Cardiac ventricle fibroblast (primary cell): Measurements from ENCODE around the gene PDXK. TPM values are rescaled to one million over a fixed set of nuclear protein-coding genes. Genes with fewer than 3 reads are reported as not detected.

ENCODE experiments used
- total RNA-seq: library from RNA; depleted of rRNA; stranded (reverse); fragments of >200 nt; gene quantifications from 2 replicates; pipeline ENCODE4 v1.2.3, GENCODE V29; 2015

The PDXK gene
- 44.8 and 69.4 TPM in 2 replicates for total RNA-seq

DNA sequence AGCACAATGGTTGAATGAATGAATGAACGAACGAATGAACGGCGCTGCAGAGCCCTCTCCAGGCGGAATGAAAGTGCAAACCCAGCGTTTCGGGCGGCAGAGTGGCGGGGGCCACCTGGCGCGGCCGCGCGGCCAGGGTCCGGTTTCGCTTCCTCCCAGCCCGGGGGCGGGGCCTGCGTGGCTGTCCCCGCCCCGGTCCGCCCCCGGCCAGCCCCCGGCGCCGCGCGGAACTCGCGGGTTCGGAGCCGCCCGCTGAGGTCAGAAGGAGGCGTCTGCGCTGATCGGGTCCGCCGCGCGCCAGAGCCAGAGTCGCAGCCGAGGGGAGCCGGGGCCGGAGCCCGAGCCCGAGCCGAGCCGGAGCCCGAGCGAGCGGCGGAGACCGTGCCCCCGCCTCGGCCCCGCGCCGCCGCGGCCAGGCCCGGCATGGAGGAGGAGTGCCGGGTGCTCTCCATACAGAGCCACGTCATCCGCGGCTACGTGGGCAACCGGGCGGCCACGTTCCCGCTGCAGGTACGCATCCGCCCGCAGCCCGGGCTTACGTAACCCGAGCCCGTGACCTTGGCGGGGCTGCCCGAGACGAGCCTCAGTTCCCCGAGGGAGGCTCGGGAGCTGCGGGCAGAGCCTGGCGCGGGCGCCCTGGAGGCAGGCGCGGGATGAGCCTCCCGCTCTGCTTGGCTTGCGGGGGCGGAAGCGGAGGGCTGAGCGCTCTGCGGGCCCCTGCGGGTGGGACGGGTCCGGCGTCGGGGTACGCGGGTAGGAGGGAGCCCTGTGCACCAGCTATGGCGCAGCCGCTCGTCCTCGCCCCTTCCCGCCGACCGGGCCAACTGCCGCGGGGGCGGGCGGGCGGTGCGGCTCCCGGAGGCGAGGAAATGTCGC is at the start of gene PDXK:
TSS of gene PDXK (plus strand) at position 258 of the 876 bp plus-strand sequence. CDS start at position 424, 166 bp downstream.

DNA sequence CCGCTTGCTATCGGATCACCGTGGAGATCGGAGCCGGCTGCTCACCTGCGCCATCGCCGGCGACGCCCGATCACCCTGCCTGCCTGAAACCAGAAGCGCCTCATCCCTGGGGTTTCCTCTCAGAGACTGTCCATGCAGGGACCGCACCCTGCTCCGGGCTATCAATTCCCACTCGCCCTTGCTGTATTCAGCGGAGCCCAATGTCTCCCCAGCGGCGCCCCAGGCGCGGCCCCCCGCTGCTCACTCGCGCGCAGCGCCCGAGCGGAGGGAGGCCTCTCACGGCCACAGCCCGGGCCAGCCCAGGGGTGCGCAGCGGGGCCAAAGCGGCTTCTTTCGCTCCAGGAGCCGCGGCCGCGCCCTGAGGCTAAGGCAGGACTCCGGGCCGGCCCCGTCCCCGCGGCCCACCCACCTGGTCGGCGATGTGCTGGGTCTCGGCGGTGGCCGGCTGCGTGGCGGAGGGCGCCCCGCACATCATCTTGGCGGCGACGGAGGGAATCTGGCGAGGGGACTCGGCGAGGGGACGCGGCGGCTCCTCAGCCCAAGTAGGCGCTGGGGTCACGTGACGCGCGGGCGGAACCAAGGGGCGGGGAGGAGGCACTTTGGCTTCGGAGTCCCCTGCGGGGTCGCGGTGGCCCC is 57.0 kb downstream of the PDXK start, which contains the start of gene CSTB:
TSS of gene CSTB (minus strand) at position 514 of the 636 bp plus-strand sequence. CDS start at position 475, 39 bp downstream.

DNA sequence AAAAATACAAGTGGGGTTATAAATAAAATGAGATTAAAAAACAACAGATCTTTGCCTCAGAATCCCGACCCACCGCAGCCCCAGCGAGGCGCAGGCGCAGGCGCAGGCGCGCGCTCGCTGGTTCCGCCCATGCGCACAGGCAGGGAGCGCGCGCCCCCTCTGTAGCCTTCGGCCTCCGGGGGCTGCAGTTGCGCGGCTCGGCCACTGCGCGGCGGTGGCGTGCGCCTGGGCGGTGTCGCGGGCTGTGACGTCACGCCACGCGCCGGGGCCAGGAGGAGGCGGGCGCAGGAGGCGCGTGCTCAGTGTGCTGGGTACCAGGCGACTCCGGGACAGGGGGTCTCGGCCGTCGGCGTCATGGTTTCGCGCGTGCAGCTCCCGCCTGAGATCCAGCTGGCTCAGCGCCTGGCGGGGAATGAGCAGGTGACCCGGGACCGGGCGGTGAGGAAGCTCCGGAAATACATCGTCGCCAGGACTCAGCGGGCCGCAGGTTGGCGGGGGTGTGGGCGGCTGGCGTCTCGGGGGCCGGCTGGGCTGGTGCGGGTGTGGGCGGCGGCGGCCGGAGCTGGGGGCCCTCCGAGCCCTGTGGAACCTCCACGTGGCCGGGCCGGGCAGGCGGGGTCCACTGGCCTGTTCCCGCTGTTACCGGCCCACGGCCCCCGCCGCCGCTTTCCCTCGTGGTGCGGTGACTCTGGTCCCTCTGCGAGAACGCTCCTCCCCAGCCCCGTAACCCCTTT is 70.5 kb downstream of the PDXK start, which contains the start of gene RRP1:
TSS of gene RRP1 (plus strand) at position 302 of the 734 bp plus-strand sequence. CDS start at position 355, 53 bp downstream.

Other genes with a start within 250 kb of the PDXK start
- gene HSF2BP, start 59.6 kb upstream of the PDXK start, total RNA-seq = 1.6 TPM in 1 of 2 replicates, not detected in the other
- gene RRP1B, start 59.6 kb upstream of the PDXK start, total RNA-seq = 16.3 and 18.7 TPM in 2 replicates
- 18.4 and 21.5 TPM in 2 replicates for gene CSTB, start 57.2 kb downstream of the PDXK start, total RNA-seq
- 12.8 and 15.3 TPM in 2 replicates for gene RRP1, start 70.4 kb downstream of the PDXK start, total RNA-seq
- 23.3 and 29.2 TPM in 2 replicates for gene AGPAT3, start 146.1 kb downstream of the PDXK start, total RNA-seq